SK-N-SH (cell line): Measurements from ENCODE around the gene SAMD4B. TPM values are rescaled to one million over a fixed set of nuclear protein-coding genes. Genes with fewer than 3 reads are reported as not detected.
"Not testable (repeated sequence)": the region's sequence is repeated elsewhere in the genome, so short reads cannot be mapped to it uniquely, and the experiment has no call there.

Source experiments
- CTCF ChIA-PET: fragments of 300-600, 350-600 bp; formaldehyde crosslinking; extraction: SDS; loops from one replicate; lab custom pipeline; 2021; lab: Yijun Ruan, JAX
- POLR2A ChIA-PET: fragments of 350-600 bp; sonication (Branson Sonifier 250); formaldehyde crosslinking; extraction: SDS; loops from one replicate; lab custom pipeline; 2020; ENCODE audit warnings: antibody characterized with exemption, inconsistent platforms; lab: Yijun Ruan, JAX
- DNase-seq: peaks from one replicate; pipeline ENCODE4 v3.0.0; 2012
- H2AFZ ChIP-seq: fragments of 200-600 bp; sonication (generic); 2 replicates; pipeline ENCODE4 v1.8.1; 2016; ENCODE audit warnings: antibody characterized with exemption, mild to moderate bottlenecking, low read depth
- H3F3A ChIP-seq: fragments of 200-600 bp; sonication (generic); replicated peaks from 2 replicates; pipeline ENCODE3; 2016; ENCODE audit warnings: antibody characterized with exemption, mild to moderate bottlenecking; ENCODE audit not compliant: insufficient read depth
- H3K27ac ChIP-seq, 2 experiments: fragments of 200-500 bp in 1 of 2; fragments of 200-600 bp in 1 of 2; sonication (Bioruptor generic) in 1 of 2; sonication (generic), shearing (Covaris generic) in 1 of 2; 2 replicates each; pipeline versions ENCODE4 v1.5.1 to v1.6.1; 2014 to 2016; ENCODE audit warnings: low read depth in 2 of 2, inconsistent platforms in 1 of 2, low read length in 1 of 2, mild to moderate bottlenecking in 1 of 2, mixed read lengths in 1 of 2
- H3K27me3 ChIP-seq: fragments of 200-600 bp; sonication (generic), shearing (Covaris generic); 2 replicates; pipeline ENCODE4 v1.6.1; 2016; ENCODE audit warnings: mixed run types; ENCODE audit not compliant: insufficient read depth
- H3K36me3 ChIP-seq, 2 experiments: fragments of 200-500 bp in 1 of 2; fragments of 200-600 bp in 1 of 2; sonication (Bioruptor generic) in 1 of 2; sonication (generic) in 1 of 2; replicated peaks in 1 of 2; 2 replicates each; pipeline versions ENCODE3 to v1.5.1; 2014 to 2016; ENCODE audit warnings: low read length in 1 of 2, mild to moderate bottlenecking in 1 of 2; ENCODE audit not compliant: insufficient read depth in 2 of 2, control insufficient read depth in 1 of 2
- H3K4me1 ChIP-seq, 2 experiments: fragments of 200-500 bp in 1 of 2; fragments of 200-600 bp in 1 of 2; sonication (Bioruptor generic) in 1 of 2; sonication (generic), shearing (Covaris generic) in 1 of 2; 2 replicates each; pipeline versions ENCODE4 v1.5.1 to v1.6.1; 2014 to 2016; ENCODE audit warnings: low read depth in 1 of 2, low read length in 1 of 2, mixed run types in 1 of 2; ENCODE audit not compliant: insufficient read depth in 2 of 2, control insufficient read depth in 1 of 2
- H3K4me2 ChIP-seq: fragments of 200-600 bp; sonication (generic), shearing (Covaris generic); 2 replicates; pipeline ENCODE4 v1.6.1; 2017; ENCODE audit warnings: mixed run types
- H3K4me3 ChIP-seq, 2 experiments: fragments of 200-500 bp in 1 of 2; fragments of 200-600 bp in 1 of 2; sonication (Bioruptor generic) in 1 of 2; sonication (generic), shearing (Covaris generic) in 1 of 2; 2 replicates each; pipeline versions ENCODE4 v1.5.1 to v1.8.1; 2014 to 2016; ENCODE audit warnings: low read depth in 2 of 2, inconsistent platforms in 1 of 2, low read length in 1 of 2, mild to moderate bottlenecking in 1 of 2, mixed read lengths in 1 of 2, moderate library complexity in 1 of 2
- H3K79me2 ChIP-seq: fragments of 200-600 bp; sonication (generic); 2 replicates; pipeline ENCODE4 v1.8.1; 2017; ENCODE audit warnings: mild to moderate bottlenecking; ENCODE audit not compliant: insufficient read depth
- H3K9ac ChIP-seq: fragments of 200-600 bp; sonication (generic); 2 replicates; pipeline ENCODE4 v1.6.1; 2017; ENCODE audit warnings: mixed run types
- H3K9me2 ChIP-seq: fragments of 200-600 bp; sonication (generic); 2 replicates; pipeline ENCODE4 v1.6.1; 2017; ENCODE audit warnings: mixed run types
- H3K9me3 ChIP-seq: fragments of 200-600 bp; sonication (generic); 2 replicates; pipeline ENCODE4 v1.6.1; 2017; ENCODE audit warnings: mixed run types, mild to moderate bottlenecking, moderate library complexity
- H4K20me1 ChIP-seq: fragments of 200-600 bp; sonication (generic); 2 replicates; pipeline ENCODE4 v1.6.1; 2017; ENCODE audit warnings: mild to moderate bottlenecking, mixed run types; ENCODE audit not compliant: insufficient read depth
- FOSL2 ChIP-seq: IDR thresholded peaks from 2 replicates; pipeline ENCODE4 v1.4.0; 2012; ENCODE audit warnings: low read depth, mild to moderate bottlenecking, moderate library complexity, borderline replicate concordance
- GABPA ChIP-seq: IDR thresholded peaks from 2 replicates; pipeline ENCODE4 v1.4.0; 2012; ENCODE audit warnings: low read depth, mild to moderate bottlenecking
- JUND ChIP-seq: IDR thresholded peaks from 2 replicates; pipeline ENCODE4 v1.4.0; 2012
- MAX ChIP-seq: IDR thresholded peaks from 2 replicates; pipeline ENCODE4 v1.4.0; 2012; ENCODE audit warnings: low read depth
- NFIC ChIP-seq: IDR thresholded peaks from 2 replicates; pipeline ENCODE4 v1.4.0; 2012; ENCODE audit warnings: borderline replicate concordance
- RCOR1 ChIP-seq: fragments of 150-350 bp; IDR thresholded peaks from 2 replicates; pipeline ENCODE4 v1.6.1; 2017; ENCODE audit warnings: antibody characterized with exemption, low read length
- REST ChIP-seq: IDR thresholded peaks from 2 replicates; pipeline ENCODE4 v1.6.1; 2012; ENCODE audit warnings: mild to moderate bottlenecking, low read depth, low read length, moderate library complexity
- TAF1 ChIP-seq: IDR thresholded peaks from 2 replicates; pipeline ENCODE4 v1.6.1; 2012; ENCODE audit warnings: low read depth, mild to moderate bottlenecking, low read length, moderate library complexity, borderline replicate concordance
- TEAD4 ChIP-seq: IDR thresholded peaks from 2 replicates; pipeline ENCODE4 v1.4.0; 2012; ENCODE audit warnings: mild to moderate bottlenecking, borderline replicate concordance; ENCODE audit not compliant: insufficient read depth
- WGBS: methylation state at CpG from one replicate; pipeline ENCODE4 v1.1.6; 2017; ENCODE audit warnings: low lambda C conversion rate; 5-methylcytosine and 5-hydroxymethylcytosine counted together
- polyA plus RNA-seq, 3 experiments: library from polyadenylated mRNA; depleted of rRNA; stranded (reverse); fragments of >200 nt; gene quantifications; 2 replicates each; pipeline ENCODE4 v1.2.3, GENCODE V29; 2012

SAMD4B gene
- polyA plus RNA-seq, 1 of the 3 experiments (the other 2 are of a cell fraction), result 83.0 TPM

GRCh38 chr19:39377373-39378362, 35.4 kb downstream of the SAMD4B start:
- no peak overlapping the region for H3K27ac ChIP-seq
- peaks cover 49 to 65% of the 10 kb centered on the region in 2 experiments for H3K36me3 ChIP-seq
- peaks cover 5% of the 10 kb centered on the region for H3F3A ChIP-seq
- H4K20me1 ChIP-seq, result no peaks in the 10 kb centered on the region
- H3K4me3 ChIP-seq, result no peak overlapping the region
- no peak for TF ChIP-seq TAF1
- TF ChIP-seq JUND, result no peak
- TF ChIP-seq MAX, result no peak
- no peak for TF ChIP-seq NFIC
- no peak for TF ChIP-seq TEAD4
- TF ChIP-seq GABPA, result no peak
- TF ChIP-seq RCOR1, result no peak
- no peak for TF ChIP-seq FOSL2
- no peak for TF ChIP-seq REST
- WGBS, result 87% methylated on average over 18 of the region's 18 CpGs
- no peak overlapping the region for H3K4me2 ChIP-seq
- H3K4me1 ChIP-seq, result peaks cover 7% of the 10 kb centered on the region in 2 experiments; a peak in 2 of 4 replicates
- POLR2A ChIA-PET, result no interaction called here
- H3K9me2 ChIP-seq, result no peaks in the 10 kb centered on the region
- no peaks in the 10 kb centered on the region for H3K27me3 ChIP-seq
- no peak overlapping the region for H3K9ac ChIP-seq
- CTCF ChIA-PET, result interaction anchor here (1.6 kb wide), 1 partner anchor 20 kb away, joined by 6 read pairs; no protein-coding TSS in a partner anchor
- 0 out of 2 replicates have a peak, but pooled peaks cover 3% of the 10 kb centered on the region for H3K79me2 ChIP-seq
- no peak overlapping the region for H2AFZ ChIP-seq
- no peak for DNase-seq
- no peaks in the 10 kb centered on the region for H3K9me3 ChIP-seq

- H3K4me1 ChIP-seq, CTCF ChIA-PET, H3K27ac ChIP-seq, POLR2A ChIA-PET, DNase-seq, H3K79me2 ChIP-seq, H4K20me1 ChIP-seq, H3K27me3 ChIP-seq, H3K9me2 ChIP-seq, H3F3A ChIP-seq, H3K4me2 ChIP-seq, H3K9me3 ChIP-seq, H2AFZ ChIP-seq, H3K9ac ChIP-seq, H3K4me3 ChIP-seq: not testable (repeated sequence)
- peaks cover 43 to 78% of the 10 kb centered on the region in 2 experiments for H3K36me3 ChIP-seq
- WGBS, result 96% methylated on average over 4 of the region's 4 CpGs
Observed at GRCh38 chr19:39379366-39379765, 37.1 kb downstream of the SAMD4B start.
